ENCODE results near the gene HMGXB4.

- no peak for TF ChIP-seq CTCF (IDR thresholded peaks at IDR 0.05; ENCODE audit: insufficient read depth, low read length, poor library complexity, severe bottlenecking)
- no peak for TF ChIP-seq EZH2phosphoT487 (conservative IDR thresholded peaks at IDR 0.05; ENCODE audit: low read length)
Measured at GRCh38 chr22:35341090-35341874, 84.0 kb downstream of the HMGXB4 start.
